DMS 273 treated with DMSO at 0.1 percent for 48 hours (cell line): ENCODE measurements around the gene SUPT3H.

Experiments used
- DNase-seq: peaks from one replicate; lab custom pipeline; 2025; lab: John Stamatoyannopoulos, UW

SUPT3H gene

DNA sequence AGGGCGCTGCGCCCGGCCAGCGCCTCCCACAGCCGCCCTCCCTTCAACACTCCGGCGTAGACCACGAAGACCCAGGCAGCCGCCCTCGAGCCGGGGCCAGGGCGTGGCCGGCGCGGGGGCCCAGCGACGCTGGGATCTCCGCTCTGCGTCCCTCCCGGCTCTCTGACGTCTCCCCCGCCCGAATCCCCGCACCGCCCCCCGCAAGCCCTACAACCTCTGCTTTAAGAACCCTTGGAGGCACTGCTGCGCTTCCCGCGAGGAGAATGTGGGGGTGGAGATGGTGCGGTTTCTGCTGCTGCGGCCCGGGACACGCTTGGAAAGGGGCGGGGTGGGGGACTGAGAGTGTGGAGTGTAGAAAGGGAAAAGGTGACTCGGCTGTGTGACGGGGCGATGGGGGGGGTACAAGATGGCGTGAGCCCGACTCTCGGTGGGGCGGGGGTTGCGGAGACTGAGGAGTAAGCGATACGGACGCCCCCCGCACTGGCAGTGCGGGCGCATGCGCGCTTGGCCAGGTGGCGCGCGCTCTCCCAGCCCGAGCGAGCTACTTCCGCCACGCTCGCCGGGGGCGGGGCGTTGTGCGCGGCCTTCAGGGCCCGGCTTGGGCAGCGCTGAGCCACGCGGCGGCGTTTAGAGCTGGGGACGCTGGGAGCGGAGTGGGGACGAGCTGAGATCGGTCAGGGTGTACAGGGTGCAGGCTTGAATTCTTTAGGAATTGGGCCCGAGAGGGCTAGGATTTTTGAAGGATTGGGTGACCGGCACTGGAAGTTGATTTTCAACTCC is at the start of gene SUPT3H:
TSS of gene SUPT3H (minus strand) at position 381 of the 780 bp plus-strand sequence.
- peak; percentile 84 for DNase-seq

DNA sequence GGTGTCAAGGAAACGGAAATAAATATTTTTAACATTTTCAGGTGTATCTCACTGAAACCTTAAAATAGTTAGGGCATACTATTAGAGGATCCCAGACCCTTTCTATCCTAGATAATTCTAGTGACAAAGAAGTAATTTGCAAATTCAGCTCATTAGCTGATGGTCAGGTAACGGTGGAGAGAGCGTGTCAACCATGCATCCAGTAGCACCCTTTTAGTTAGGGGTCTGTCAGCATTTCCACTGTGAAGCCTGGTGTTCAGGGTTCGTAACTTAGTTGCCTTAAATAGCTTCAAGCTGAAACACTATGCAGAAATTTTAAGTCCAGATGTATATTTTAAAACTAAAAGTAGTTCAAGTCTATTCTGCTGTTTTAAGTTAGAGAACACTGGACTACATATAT is 48.5 kb upstream of the SUPT3H start:
- no peak for DNase-seq

DNA sequence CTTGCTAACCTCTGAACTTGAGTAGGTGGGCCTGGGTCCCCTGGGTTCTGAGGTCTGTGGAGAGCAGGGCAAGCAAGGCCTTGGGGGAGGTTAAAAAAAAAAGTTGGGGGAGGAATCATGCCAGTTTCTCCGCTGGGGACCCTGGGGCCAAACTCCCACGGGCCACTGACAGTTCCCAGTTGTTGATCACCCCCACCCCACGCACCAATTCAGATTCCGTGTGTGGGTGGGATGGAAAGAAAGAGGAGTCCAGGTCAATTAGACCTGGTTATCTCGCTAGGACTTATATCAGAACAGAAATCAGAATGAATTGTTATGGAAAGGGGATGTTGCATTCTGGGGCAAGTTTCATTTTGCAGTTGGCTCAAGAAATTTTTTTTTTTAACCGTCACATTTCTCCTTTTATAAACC is 46.7 kb upstream of the SUPT3H start:
- DNase-seq, result no peak

DNA sequence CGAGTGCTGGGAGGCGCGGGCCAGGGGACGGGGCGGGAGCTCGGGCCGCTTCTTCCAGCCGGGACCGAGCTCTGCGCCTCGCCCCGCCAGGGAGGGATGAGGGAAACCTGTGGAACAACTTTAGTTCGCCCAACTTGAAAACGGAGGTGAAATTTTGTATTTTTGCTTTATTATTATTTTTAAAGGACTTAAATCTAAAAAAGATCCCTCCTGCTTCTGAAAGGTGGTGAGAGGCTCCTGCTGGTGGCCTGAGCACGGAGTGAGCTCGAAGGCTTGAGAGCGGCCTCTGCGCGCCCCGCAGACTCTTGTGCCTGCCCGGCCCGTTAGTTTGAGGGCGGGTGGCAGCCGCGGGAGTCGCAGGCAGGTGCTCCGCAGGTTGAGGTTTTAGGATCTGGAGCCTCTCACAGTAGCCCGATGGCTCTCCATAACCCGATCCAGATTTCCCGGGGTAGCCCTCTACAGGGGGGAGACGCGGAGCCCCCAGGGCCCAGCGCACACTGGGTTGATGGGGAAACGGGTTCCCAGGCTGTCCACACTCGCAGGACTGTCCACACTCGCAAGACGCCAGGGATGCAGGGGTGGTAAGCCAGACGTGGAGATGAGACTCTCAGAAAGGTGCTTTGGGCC is 46.2 kb upstream of the SUPT3H start:
- no peak for DNase-seq

DNA sequence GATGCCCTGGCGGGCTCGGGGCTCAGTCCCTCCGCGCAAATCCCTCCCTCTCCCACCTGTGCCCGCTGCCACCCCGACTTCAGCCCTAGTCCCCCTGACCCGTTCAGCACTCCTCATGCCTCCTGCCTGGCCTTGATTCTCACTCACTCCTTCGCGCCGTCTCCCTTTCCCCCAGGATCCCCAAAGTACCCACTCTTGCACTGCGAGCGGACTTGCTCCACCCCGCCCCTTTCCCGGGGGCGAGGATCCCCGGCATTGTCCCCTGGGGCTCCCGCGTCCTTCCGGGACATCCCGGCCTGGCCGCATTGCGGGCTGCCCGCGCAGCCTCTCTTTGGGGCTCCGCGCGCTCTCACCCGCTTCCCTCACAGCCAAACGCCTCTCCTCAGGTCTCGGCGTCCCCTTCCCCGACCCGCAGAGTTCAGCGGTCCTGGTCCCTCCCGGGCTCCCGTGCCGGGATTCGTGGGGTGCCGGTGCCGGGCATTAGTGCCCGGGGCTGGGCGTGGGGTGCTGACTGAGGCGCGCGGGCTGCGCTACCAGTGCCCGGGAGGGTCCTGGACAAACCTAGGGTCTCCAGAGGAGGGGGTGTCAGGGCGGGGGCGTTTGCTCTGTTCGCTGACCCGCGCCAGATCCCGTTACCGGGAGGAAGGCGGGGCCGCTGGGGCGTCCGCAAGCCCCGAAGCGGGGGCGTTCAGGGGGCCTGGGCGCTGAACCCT is 45.5 kb upstream of the SUPT3H start:
- DNase-seq, result no peak

DNA sequence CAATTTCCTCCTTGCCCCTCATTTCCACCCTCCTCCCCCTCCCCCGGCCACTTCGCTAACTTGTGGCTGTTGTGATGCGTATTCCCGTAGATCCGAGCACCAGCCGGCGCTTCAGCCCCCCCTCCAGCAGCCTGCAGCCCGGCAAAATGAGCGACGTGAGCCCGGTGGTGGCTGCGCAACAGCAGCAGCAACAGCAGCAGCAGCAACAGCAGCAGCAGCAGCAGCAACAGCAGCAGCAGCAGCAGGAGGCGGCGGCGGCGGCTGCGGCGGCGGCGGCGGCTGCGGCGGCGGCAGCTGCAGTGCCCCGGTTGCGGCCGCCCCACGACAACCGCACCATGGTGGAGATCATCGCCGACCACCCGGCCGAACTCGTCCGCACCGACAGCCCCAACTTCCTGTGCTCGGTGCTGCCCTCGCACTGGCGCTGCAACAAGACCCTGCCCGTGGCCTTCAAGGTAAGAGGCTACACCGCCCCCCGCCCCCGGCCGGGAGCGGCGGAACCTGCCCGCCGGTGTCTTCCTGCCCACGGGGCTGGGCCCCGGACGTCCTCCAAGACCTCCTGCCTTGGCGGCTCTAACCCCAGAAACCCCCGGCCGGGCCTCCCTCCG is 44.9 kb upstream of the SUPT3H start:
- no peak for DNase-seq

DNA sequence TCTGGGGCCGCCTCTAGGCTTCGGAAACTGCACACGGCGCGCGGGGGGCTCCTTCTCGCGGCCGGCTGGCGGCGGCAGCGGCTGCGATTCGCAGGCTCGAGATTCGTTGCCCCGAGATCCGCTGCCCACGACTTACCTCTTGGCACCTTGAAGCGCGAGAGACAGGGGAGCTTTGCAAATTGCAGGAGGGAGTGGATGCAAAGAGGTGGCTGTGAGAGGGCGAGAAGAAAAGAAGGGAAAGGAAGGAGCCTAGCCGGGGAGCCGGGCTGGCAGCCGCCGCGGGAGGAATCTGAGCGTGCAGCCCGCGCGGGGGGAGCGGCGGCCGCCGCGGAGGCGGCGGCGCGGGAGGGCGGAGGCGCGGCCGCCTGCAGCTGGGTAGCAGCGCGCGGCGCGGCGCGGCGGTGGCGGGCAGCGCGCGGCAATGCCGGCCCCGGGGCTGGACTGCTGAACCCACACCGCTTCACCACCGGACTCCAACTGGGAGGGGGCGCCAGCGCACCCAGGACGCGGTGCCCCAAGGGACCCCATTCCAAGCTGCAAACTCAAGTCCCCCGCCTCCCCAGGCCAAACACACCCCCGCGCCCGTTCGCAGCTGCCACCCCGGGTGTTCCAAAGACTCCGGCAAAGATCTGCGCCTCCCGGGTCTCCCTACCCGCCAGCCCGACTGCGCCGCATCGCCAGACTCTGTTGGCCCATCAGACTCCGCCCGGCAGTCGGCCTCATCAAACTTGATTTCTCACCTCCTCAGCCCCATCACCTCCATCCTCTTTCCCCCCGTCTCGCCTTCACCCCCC is 44.2 kb upstream of the SUPT3H start:
- DNase-seq, result no peak

DNA sequence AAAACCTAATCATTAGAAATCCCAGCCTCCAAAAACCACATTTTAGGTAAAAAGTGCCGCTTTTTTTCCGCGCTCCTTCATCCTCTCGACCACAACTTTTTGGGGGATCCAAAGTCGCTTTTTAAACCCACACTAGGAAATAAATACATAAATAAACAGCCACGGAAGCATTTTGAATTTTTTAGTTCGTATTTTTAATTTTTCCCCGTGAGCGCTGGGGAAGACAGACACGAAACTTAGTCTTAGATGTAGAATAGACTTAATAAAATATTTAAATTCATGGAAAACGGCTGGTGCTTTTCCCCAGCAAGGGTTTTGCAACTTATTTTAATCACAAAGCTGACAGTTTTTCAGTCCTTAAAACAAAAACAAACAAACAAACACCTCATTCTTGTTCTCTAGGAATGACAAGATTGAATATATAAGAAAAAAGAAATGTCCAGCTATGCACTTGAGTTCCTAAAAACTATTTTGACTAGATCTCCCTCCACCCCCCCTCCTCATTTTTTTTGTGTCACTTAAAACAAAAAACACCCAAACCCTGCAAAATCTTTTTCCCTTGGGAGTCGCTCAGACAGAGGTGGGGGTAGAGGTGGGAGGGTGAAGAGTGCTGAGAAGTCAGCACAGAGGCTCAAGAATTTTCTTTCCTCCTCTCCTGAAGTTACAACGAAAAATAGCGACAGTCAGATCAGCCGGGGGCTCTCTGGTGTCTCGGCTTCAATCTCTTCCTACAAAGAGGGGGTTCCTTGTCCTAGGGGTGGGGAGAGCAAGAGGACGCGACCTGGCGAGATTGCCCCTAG is 43.4 kb upstream of the SUPT3H start:
- DNase-seq, result no peak

DNA sequence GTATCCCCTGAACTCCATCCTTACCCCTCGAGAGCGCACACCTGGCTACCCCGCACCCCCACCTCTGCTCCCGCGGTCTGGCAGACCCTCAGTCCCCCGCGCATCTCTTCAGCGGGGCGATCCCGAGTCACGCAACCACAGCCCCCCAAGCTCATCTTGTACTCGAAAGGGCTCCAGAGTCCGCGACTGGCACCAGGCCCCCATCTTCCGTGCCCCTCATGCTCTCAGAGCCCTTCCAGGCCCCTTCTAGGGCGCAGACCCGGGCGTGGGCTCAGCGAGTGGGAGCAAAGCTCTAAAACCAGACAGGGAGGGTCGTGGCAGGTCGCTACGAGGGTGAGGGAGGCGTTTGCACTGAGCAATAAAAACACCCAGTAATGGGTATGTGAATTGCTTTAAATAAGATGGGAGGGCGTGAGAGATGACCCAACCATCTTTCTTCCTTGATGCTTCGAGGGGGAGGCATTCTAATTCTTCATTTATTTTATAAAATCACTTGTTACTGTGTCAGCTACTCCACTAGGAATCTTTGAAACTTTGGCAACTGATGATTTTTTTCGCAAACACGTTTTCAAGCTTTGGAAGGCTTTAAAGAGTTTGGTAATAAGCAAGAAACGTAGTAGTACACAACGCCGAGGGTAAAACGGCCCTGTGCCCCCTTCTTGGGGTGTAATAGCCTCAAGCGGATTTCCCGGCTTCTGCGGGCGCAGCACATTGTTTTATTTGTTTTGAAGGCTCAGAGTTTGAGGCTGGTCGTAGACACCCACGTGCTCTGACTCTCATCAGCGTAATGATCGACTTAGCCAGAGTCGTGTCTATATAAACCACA is 42.6 kb upstream of the SUPT3H start:
- DNase-seq, result no peak

DNA sequence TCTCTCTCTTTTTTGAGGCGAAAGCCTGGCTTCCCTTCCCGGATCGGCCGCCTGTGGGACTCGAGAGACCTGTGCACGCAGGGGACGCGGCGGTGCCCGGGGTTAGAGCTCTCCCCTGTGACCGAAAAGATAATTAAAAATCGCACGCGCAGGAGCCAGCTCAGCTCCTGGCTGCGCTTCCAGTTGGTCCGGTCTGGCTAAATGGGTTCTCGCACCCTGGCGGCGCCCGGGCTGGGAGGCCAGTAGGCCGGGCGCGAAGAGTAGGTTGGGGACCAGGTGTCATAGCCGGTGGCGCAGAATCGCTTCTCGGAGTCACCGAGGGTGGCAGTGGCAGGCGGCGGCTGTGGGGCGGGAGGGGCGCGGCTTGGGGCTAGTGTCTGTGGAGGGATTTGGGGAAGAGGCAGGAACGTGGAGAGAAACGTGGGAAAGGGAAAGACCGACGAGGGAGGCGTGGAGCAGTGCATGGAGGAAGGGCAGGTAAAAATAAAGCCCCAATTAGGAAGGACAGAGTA is 41.9 kb upstream of the SUPT3H start:
- DNase-seq, result no peak

DNA sequence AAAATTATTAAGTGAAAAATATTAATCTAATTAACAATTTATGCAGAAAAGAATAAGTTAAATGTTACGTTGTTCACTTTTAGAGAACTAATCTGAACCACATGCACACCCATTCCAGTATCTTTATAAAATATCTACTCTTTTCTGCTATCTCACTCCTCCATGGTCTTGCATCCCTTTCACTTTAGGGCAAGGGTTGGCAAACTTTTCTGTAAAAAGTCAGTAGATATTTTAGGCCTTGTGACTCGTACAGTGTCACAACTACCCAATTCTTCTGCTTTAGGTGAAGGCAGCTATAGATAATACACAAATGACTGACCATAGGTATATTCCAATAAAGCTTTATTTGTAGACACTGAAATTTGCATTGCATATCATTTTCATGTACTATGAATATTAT is 39.7 kb upstream of the SUPT3H start:
- no peak for DNase-seq

DNA sequence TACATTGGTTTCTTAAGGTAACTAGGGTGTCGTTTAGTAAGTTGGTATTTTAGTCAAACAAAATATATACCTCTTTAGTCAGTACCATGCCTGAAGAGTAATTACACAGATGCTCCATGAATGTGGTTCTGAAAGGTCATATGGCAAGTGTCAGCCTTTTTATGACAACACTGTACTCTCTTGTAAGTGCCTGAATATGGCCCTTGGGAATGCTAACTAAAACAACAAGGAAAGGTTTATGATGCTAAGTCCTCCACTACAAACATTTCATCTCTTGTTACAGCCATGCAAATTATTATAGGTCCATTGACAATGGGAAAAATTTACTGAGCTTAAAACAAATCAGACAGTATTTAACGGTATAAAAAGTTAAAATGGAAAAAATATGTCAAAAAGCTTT is 39.0 kb upstream of the SUPT3H start:
- DNase-seq, result no peak

DNA sequence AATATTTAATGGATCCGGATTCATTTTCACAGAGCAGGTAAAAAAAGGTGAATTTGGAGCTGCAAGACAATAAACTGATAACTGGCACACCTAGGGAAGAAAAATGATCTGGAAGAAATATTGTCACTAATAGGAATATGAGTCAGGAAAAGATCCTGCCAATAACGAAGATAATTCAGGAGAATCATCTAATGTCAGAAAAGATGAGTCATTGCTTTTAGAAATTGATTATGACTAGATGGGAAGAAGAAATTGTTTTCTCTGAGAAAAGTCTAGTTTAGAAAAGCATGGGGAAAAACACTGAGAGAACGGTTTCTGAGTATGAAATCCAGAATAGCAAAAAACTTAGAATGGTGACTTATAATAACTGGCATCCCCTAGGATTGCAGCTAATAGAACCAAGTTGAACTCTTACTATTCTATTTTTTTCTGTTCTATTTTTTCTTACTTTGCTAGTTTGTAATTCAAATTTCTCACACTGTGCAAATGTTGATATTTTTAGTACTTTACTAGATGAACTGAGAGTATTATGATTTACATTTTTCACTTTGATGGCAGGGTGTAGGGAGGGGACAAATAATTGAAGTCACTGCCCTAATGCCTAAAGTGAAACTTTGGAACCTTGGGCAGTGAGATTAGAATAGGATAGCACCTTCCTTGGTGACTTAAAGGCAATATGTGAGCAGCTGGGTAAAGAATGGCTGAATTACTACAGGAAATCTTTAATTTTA is 38.2 kb upstream of the SUPT3H start:
- no peak for DNase-seq

DNA sequence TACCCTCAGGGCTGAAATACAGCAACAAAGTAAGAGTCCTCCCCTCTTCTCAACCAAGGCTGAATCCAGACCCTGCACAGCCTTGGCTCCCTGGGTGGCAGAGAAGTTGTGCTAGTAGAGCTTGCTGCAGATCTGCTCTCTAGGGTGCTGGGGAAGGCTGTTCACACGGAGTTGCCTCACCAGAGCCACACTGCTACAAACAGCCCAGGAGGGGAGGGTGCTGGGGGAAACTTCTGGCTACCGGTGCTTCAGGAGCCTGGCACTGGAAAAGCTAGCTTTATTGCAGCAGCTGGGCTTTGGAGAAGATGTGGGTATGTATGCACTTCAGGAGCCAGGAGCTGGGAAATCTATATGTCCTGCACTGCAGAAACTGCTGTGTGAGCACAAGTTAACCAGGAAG is 37.6 kb upstream of the SUPT3H start:
- DNase-seq, result no peak

DNA sequence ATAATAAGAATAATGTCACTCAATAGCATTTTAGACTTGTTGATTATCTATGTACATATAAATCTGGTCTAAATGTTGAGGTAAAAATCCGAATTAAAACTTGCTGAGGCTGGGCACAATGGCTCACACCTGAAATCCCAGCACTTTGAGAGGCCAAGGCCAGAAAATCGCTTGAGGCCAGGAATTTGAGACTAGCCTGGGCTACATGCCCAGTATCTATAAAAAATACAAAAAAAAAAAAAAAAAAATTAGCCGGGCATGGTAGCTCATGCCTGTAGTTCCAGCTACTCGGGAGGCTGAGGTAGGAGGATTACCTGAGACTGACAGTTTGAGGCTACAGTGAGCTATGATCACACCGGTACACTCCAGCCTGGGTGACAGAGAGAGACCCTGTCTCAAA is 34.2 kb upstream of the SUPT3H start:
- no peak for DNase-seq

DNA sequence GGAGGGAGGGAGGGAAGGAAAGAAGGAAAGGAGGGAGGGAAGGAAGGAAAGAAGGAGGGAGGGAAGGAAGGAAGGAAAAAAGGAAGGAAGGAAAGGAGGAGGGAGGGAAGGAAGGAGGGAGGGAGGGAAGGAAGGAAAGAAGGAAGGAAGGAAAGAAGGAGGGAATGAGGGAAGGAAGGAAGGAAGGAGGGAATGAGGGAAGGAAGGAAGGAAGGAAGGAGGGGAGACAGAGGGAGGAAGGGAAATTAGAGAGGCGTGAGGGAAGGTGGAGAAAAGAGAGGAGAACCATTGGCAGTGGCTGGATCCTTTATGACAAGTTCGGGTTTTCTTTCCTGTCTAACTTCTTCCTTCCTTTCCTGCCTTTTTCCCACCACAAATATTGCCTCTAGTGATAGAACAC is 22.3 kb upstream of the SUPT3H start:
- DNase-seq, result no peak

DNA sequence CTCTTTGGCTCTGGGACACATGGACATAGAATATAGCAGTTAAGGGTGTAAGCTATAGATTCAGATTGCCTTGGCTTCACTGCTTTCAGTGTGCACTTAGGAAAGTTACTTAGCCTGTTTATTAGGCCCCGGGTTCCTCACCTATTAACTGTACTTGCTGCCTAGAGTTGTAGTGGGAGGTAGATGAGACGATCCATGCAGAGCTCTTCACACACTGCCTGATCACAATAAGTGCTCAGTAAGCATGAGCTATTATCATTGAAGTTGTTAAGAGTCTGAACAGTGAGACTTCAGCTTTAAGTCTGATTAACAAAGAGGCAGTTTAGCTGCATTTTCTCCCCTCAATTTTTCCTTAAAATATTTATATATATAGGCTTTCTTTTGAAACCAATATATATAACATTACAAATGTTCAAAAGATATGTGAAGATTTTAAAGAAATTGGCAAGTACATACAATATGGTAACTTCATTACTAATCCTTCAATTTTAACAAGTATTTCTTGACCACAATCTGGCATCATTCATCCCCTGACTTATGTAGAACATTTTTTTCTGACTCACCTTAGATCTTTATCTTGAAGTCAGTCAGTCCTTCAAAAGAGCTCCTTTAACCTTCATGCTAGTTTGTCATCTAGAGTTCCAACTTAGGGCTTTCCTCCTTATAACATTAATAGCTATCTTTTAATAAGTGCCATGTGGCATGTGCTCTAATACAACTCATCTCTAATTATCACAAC is 20.5 kb upstream of the SUPT3H start:
- no peak for DNase-seq

DNA sequence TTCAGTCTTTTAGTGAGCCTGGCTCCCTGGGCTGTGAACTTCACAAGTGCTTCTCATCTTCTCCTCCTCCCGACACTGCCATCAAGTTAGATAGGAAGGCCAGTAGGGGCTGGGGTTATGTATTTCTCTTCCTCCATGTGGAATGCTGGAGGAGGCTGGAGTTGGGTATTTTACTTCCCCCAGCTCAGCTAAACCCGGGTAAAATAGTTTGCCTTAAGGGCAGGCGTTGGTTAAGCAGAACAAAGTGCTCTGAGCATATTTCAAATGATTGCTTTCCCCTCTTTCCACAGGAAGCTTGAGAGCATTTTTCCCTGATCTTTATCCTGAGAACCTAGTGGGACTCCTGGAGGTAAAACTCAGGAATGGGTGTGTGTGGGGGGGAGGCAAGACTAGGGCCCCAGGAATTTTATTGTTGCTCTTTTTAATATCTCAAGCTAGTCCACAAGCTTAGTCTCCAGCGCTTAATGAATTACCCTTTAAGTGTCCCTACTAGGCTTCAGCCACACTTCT is 16.9 kb upstream of the SUPT3H start:
- no peak for DNase-seq
